ENCODE results near the gene PTPN22.

DNA sequence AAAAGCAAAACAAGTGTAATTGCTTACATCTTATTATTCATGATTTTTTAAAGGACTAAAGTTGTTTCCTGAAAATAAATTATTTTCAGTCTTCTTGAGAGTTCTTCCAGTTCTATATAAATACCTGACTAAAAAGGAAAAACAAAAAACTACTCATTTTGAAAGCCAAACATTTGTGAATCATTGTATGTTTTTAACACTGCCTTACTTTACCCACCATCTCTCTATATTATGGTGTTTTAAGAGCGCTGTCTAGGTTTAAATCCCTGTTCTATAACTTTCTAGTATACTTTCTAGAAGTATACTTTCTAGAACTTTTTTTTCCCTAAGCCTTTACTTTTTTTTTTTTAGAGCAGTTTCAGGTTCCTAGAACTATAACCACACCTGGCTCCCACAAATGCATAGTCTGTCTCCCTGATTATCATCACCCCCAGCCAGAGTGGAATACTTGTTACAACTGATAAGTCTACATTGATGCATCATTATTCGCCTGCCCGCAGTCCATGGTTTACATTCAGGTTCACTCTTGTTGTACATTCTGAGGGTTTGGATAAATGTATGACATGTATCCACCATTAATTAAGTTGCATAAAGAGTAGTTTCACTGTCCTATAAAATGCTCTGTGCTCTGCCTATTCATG, 69.0 kb downstream of the PTPN22 start:
- TF ChIP-seq, protein P1, sequence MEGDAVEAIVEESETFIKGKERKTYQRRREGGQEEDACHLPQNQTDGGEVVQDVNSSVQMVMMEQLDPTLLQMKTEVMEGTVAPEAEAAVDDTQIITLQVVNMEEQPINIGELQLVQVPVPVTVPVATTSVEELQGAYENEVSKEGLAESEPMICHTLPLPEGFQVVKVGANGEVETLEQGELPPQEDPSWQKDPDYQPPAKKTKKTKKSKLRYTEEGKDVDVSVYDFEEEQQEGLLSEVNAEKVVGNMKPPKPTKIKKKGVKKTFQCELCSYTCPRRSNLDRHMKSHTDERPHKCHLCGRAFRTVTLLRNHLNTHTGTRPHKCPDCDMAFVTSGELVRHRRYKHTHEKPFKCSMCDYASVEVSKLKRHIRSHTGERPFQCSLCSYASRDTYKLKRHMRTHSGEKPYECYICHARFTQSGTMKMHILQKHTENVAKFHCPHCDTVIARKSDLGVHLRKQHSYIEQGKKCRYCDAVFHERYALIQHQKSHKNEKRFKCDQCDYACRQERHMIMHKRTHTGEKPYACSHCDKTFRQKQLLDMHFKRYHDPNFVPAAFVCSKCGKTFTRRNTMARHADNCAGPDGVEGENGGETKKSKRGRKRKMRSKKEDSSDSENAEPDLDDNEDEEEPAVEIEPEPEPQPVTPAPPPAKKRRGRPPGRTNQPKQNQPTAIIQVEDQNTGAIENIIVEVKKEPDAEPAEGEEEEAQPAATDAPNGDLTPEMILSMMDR (IDR thresholded peaks at IDR 0.05) = no peak
- no peak for TF ChIP-seq POLR2A (IDR thresholded peaks at IDR 0.05)

Measured in heart left ventricle (tissue), 13 donors.